Esophagus squamous epithelium (tissue), 5 donors: ENCODE measurements around the gene SCARB1. TPM values are rescaled to one million over a fixed set of nuclear protein-coding genes. Genes with fewer than 3 reads are reported as not detected.

Experiments
- DNase-seq: peaks from one replicate; lab custom pipeline; 2025; lab: John Stamatoyannopoulos, UW
- H3K27ac ChIP-seq, 4 donors: fragments of 200-600 bp; sonication (generic); one replicate each; pipeline ENCODE4 v1.5.1; 2016 to 2019; ENCODE audit warnings: mild to moderate bottlenecking in 1 of 4
- H3K27me3 ChIP-seq, 4 donors: fragments of 200-600 bp; sonication (generic); 1 replicate in 3 of 4; 2 replicates in 1 of 4; pipeline versions ENCODE4 v1.5.1 to v1.6.0; 2017 to 2021; ENCODE audit warnings: antibody characterized with exemption in 1 of 4
- H3K36me3 ChIP-seq, 3 donors: fragments of 200-600 bp; sonication (generic); one replicate each; pipeline ENCODE4 v1.5.1; 2016 to 2019
- H3K4me1 ChIP-seq, 3 donors: fragments of 200-600 bp; sonication (generic); one replicate each; pipeline ENCODE4 v1.5.1; 2017 to 2019
- H3K4me3 ChIP-seq, 4 donors: fragments of 200-600 bp; sonication (generic); 1 replicate in 3 of 4; 2 replicates in 1 of 4; pipeline ENCODE4 v1.5.1; 2016 to 2019; ENCODE audit warnings: mild to moderate bottlenecking in 2 of 4, moderate library complexity in 1 of 4
- H3K9me3 ChIP-seq, 3 donors: fragments of 200-600 bp; sonication (generic); one replicate each; pipeline ENCODE4 v1.5.1; 2016 to 2019
- CTCF ChIP-seq, 6 experiments: fragments of 450-650 bp in 4 of 6; fragments of 200-600 bp in 2 of 6; sonication (generic) in 2 of 6; IDR thresholded peaks; one replicate each; pipeline ENCODE4 v1.5.1; 2016 to 2019; ENCODE audit warnings: antibody characterized with exemption in 6 of 6, mild to moderate bottlenecking in 4 of 6, moderate library complexity in 4 of 6
- POLR2A ChIP-seq, 4 donors: fragments of 450-650 bp; IDR thresholded peaks; one replicate each; pipeline ENCODE4 v1.6.1; 2017; ENCODE audit warnings: antibody characterized with exemption in 4 of 4, mild to moderate bottlenecking in 4 of 4, moderate library complexity in 3 of 4
- WGBS, 2 donors: methylation state at CpG; one replicate each; pipeline ENCODE4 v1.1.5; 2018; 5-methylcytosine and 5-hydroxymethylcytosine counted together
- intact Hi-C: fragments of 100-400 bp; cut with DNase I; formaldehyde crosslinking; loops from one replicate; pipeline ENCODE4 v1.15.0; 2022
- total RNA-seq, 4 donors: library from RNA; depleted of rRNA; stranded (reverse); fragments of >200 nt; gene quantifications; one replicate each; pipeline ENCODE4 v1.1.0, GENCODE V29; 2016
- donor health status: DM: yes; HTN: yes; CAD: no.

SCARB1 gene
- total RNA-seq, 4 donors from 2014 or later: 7.1 to 9.5 (median 8.8) TPM

GRCh38 chr12:124765581-124766489, 97.8 kb downstream of the SCARB1 start:
- intact Hi-C loops: loop anchor here (5.0 kb wide), 1 partner anchor 729 kb away; no protein-coding TSS in a partner anchor

GRCh38 chr12:124764870-124765580, 98.6 kb downstream of the SCARB1 start:
- H3K36me3 ChIP-seq: no peaks in the 10 kb centered on the region
- intact Hi-C loops: loop anchor here (5.0 kb wide), 1 partner anchor 728 kb away; no protein-coding TSS in a partner anchor
- no peak for DNase-seq
- peak overlapping the region; percentile 47 to 85 (median 77) for H3K27ac ChIP-seq
- peaks cover 0 to 15% (median 0%) of the 10 kb centered on the region in 4 donors for H3K27me3 ChIP-seq
- H3K9me3 ChIP-seq: peaks cover 0 to 14% (median 7%) of the 10 kb centered on the region in 3 donors
- no peak overlapping the region for H3K4me3 ChIP-seq
- no peak for TF ChIP-seq CTCF (IDR thresholded peaks at IDR 0.05)
- WGBS, 2 donors: 24 to 45% methylated on average over 2 of the region's 2 CpGs
- H3K4me1 ChIP-seq: peaks cover 16 to 64% (median 29%) of the 10 kb centered on the region in 3 donors

More at GRCh38 chr12:124765581-124766489, 97.8 kb downstream of the SCARB1 start:
- peaks cover 0 to 14% (median 7%) of the 10 kb centered on the region in 3 donors for H3K9me3 ChIP-seq
- 49 to 67% methylated on average over 7 to 9 of the region's 9 CpGs for WGBS, 2 donors
- DNase-seq: no peak
- H3K27me3 ChIP-seq: peaks cover 0 to 10% (median 0%) of the 10 kb centered on the region in 4 donors
- TF ChIP-seq POLR2A (IDR thresholded peaks at IDR 0.05) (no peak), CTCF (IDR thresholded peaks at IDR 0.05) (no peak)
- peak overlapping the region; percentile 47 to 85 (median 77) for H3K27ac ChIP-seq
- H3K36me3 ChIP-seq: no peaks in the 10 kb centered on the region
- no peak overlapping the region for H3K4me3 ChIP-seq
- H3K4me1 ChIP-seq: peaks cover 16 to 60% (median 29%) of the 10 kb centered on the region in 3 donors

- intact Hi-C loops: no loop called here
- peak overlapping the region in 3 of 4 donors; percentile 72 to 85 (median 82) for H3K27ac ChIP-seq
- DNase-seq: no peak
- peaks cover 0 to 21% (median 0%) of the 10 kb centered on the region in 4 donors for H3K27me3 ChIP-seq
- no peak overlapping the region for H3K4me3 ChIP-seq
- peaks cover 0 to 14% (median 7%) of the 10 kb centered on the region in 3 donors for H3K9me3 ChIP-seq
- H3K4me1 ChIP-seq: peaks cover 16 to 70% (median 29%) of the 10 kb centered on the region in 3 donors
- H3K36me3 ChIP-seq: no peaks in the 10 kb centered on the region
- WGBS, 2 donors: 44 to 60% methylated on average over 3 of the region's 3 CpGs
- peak; percentile 45 to 91 (median 77) for TF ChIP-seq CTCF (IDR thresholded peaks at IDR 0.05)
- no peak for TF ChIP-seq POLR2A (IDR thresholded peaks at IDR 0.05)
Measured at GRCh38 chr12:124764451-124764850, 99.2 kb downstream of the SCARB1 start.

- DNase-seq: no peak
- H3K27me3 ChIP-seq: peaks cover 0 to 28% (median 0%) of the 10 kb centered on the region in 4 donors
- H3K27ac ChIP-seq: peak overlapping the region in 1 of 4 donors; percentile 85
- H3K36me3 ChIP-seq: no peaks in the 10 kb centered on the region
- no peak overlapping the region for H3K4me3 ChIP-seq
- intact Hi-C loops: no loop called here
- peaks cover 0 to 14% (median 7%) of the 10 kb centered on the region in 3 donors for H3K9me3 ChIP-seq
- H3K4me1 ChIP-seq: peaks cover 16 to 70% (median 28%) of the 10 kb centered on the region in 3 donors
- TF ChIP-seq POLR2A (IDR thresholded peaks at IDR 0.05) (no peak), CTCF (IDR thresholded peaks at IDR 0.05) (no peak)
- 62 to 66% methylated on average over 5 of the region's 5 CpGs for WGBS, 2 donors
Measured at GRCh38 chr12:124763594-124763979, 100.1 kb downstream of the SCARB1 start.
